GM18502 (cell line): ENCODE results near the gene TEX30.
"Not testable (repeated sequence)": the region's sequence is repeated elsewhere in the genome, so short reads cannot be mapped to it uniquely, and the experiment has no call there.

ENCODE experiments used
- ATAC-seq: cut with Tn5 transposase; IDR thresholded peaks from one replicate; pipeline ENCODE4 v1.9.1; 2021; ENCODE audit warnings: mild to moderate bottlenecking; ENCODE audit not compliant: unreplicated experiment, poor library complexity

The TEX30 gene

DNA sequence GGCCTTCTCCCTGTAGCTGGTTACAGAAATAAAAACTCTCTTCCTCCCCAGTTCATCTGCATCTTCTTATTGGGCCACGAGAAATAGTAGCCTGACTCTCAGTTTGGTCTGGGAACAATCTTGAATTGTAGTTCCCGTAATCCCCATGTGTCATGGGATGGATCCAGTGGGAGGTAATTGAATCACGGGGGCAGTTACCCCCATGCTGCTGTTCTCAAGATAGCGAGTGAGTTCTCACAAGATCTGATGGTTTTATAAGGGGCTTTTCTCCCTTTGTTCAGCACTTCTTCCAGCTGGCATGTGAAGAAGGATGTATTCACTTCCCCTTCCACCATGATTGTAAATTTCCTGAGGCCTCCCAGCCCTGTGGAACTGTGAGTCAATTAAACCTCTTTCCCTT is 7.1 kb upstream of the TEX30 start:
- not testable (repeated sequence) for ATAC-seq

DNA sequence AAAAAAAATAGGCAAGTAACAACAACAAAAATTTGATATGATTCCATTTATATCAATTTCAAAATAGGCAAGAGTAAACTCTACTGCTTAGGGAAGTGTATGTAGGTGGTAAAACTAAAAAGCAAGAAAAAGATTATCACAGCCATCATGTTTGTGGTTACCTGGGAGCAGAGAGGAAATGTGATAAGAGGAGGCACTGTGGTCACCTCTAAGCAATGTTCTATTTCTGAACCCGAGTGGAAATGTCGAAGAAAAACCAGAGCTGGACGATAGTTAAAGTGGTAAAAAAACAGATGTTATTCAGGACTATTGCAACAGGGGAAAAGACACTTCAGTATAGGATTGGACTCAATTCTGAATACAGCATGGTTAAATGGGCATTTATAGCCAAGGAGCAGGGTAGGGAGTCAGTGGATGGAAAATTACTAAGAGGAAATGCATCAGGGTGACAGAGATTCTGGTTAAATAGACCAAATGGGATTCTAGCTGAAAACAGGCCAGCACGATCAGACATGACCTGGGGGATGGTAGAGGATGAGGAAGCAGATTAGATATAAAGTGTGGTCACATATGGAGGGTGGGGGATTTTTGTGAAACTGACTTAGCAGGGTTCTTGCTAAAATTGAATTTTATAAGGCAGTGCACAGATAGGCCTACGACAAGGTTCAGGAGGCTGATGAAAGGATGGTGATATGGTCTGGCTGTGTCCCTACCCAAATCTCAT is 6.0 kb upstream of the TEX30 start:
- ATAC-seq = peak; percentile 75

DNA sequence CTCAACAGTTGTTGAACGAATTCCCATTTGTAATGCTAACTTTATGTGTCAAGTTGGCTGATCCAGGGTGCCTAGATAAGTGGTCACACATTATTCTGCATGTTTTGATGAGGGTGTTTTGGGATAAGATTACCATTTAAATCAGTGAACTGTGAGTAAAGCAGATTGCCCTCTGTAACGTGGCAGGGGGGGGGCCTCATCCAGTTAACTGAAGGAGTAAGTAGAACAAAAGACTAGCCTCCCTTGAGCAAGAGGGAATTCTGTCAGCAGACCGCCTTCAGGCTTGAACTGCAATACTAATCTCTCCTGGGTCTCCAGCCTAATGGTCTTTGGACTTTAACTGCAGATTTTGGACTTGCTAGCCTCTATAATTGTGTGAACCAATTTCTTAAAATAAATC is 4.2 kb upstream of the TEX30 start:
- no peak for ATAC-seq

DNA sequence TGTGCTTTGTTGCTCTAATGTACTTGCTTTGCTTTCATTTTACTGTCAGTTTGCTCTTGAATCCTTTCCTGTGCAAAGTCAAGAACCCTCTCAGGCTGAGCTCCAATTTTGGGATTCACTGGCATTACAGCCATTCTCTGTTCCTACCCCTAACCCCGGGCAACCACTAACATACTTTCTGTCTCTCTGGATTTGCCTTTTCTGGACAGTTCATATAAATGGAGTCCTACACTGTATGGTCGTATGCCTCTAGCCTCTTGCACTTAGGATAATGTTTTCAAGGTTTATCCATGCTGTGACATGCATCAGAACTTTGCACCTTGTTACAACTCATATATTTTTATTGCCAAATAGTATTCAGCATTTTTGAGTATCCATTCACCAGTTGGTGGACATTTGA is 2.7 kb upstream of the TEX30 start:
- no peak for ATAC-seq

DNA sequence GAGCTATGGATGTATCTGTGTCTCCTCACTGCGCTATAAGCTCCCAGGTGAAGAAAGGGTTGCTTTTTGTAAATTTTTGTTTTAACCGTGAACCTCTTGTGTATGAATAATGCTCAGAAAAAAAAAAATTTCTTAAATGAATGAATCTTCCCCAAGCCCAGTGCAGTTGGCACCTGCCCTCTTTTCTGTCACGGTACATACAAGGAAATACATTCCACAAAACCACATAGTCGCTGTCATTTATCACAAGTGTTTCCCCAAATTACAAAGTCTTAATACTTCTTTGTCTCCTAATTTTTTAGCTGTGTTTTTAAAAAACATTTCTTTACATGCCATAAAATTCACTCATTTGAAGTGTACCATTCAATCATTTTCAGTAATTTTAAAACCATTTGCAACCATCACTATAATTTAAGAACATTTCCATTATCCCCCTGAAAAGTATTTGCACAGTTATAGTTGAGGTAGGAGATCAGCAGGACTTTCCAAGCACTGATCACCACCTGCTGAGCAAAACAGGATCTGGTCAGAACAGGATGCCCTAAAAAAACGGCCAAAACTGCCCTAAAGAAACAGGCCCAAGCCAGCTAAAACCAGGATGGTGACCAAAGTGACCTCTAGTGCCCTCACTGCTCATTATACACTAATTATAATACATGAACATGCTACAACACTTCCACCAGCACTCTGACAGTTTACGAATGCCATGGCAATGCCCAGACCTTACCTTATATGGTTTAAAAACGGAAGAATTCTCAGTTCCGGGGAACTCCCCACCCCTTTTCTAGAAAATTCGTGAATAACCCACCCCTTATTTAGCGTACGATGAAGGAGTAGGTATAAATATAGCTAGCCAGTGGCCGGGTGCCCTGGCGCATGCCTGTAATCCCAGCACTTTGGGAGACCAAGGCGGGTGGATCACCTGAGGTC is 1.3 kb upstream of the TEX30 start:
- ATAC-seq = no peak

DNA sequence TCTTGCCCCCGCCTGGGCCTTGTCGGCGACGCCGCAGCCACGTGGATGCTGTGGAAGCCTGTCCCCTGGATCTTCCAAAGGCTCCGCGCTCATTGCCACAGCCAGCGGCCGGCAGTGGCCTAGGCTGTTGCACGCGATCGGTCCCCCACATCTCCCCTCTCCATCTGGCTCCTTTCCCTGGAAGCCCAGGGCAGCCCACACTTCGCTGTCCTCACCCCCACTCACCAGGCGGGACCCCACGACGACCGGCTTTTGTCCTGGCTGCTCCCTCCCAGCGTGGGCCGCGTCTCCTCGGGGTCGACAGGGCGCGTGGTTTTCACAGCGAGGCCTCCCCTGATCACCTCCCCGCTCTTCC is 605 bp upstream of the TEX30 start:
- no peak for ATAC-seq

DNA sequence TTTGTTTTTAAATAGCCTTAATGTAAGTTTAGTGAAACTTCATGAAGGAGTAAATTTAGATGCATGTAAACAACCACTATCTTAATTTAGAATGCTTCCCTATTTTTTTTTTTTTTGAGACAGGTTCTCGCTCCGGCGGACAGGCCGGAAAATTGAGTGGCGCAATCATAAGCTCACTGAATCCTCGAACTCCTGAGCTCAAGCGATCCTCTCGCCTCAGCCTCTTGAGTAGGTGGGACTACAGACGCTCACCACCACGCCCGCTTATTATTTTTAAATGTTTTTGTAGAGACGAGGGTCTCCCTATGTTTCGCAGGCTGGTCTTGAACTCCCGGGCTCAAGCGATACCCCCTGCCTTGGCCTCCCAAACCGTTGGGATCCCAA is 1.6 kb downstream of the TEX30 start:
- no peak for ATAC-seq

DNA sequence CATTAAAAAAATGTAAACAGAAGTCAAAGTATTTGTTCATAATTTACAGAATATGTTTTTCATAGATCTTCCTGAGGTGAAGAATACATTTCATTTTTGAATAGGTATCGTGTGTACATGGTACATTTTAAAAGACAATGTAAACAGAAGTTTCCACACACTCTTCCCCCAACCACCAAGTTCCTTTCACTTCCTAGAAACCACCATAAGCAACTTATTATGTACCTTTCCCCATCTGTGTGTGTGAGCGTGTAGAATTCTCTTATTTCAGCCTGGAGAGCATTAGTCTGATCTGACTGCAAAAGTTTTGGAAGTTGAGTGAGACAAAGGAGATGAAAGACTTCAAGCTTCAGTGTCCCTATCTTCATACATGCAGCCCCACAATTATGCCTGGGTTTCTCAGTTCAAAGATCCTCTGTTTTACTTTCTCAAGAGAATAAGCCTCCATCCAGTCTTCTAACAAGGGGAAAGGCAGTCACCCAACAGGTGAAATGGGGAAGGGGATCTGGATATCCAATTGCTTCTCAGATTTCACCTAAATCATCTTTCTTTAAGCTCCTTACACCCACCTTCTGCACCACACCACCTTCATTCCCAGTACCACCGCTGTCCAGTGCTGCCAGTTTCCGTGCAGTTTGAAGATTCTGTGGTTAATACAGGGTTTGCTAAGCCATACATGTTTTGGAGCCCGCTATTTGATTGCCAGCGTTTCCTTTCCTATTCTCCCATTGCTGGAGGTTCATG is 2.1 kb downstream of the TEX30 start:
- ATAC-seq = no peak

DNA sequence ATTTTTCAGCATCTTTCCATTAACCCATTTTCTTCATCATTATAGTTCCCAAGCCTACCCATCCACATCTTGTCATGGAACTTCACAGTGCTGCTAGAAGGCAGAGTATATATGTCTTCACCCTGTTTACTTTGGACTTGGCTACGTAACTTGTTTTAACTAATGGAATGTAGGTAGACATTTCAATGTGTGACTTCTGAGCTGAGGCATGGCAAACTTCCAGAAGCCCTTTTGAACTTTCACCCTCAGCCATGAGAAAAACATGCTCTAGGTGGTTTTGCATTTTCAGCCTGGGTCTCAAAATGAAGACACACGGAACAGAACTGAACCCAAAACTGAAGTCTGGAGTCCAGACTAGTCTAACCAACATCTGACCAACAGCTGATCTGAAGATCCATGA is 3.2 kb downstream of the TEX30 start:
- no peak for ATAC-seq

DNA sequence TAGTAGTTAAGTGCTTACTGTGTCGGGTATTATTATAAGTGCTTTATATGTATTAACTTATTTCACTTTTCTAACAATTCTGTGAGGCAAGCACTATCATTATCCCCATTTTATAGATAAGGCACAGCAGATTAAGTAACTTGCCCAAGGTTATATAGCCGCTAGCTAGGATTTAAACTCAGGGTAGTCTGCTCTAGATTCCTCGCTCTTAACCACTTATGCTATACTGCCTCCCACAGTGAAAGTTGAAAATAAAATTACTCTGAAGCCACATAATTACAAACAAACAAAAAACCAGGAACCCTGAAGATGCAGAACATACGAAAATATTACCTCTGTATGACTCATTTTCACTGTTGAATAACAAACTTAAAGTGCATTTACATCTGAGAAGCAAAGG is 3.9 kb downstream of the TEX30 start:
- ATAC-seq = no peak

DNA sequence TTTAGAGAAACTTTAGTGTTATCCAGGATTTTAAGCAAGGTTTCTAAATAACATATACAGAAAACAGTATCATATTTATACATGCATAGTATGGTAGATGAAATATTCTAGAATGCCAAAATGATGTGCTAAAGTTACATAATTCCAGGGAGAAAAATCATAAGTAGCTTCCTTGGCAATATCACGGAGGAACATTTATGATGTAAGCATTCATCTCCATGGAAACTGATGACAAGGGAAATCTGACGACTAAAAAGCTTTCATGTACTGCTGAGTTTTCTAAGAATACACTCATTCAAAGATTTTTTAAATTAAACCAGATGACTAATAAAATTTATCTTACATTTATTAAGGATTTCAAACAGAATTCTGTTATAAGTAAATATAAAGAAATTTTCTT is 4.7 kb downstream of the TEX30 start:
- ATAC-seq = no peak

DNA sequence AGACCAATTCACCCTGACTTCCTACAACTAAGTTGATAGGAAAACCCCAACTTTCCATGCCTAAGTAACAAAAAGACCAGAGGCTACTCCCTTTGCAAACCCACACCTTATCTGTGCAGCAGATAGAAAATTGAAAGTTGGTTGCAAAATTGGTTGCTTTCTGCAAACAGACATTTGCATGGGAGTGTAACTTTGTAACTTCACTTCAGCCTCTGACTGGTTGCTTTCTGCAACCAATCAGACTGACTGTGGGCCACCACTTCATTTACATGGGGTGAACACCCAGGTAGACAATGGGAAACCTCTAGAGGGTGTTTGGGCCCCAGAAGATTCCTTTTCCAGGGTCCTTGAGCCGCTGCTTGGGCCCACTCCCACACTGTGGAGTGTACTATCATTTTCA is 9.8 kb downstream of the TEX30 start:
- peak; percentile 48 for ATAC-seq

DNA sequence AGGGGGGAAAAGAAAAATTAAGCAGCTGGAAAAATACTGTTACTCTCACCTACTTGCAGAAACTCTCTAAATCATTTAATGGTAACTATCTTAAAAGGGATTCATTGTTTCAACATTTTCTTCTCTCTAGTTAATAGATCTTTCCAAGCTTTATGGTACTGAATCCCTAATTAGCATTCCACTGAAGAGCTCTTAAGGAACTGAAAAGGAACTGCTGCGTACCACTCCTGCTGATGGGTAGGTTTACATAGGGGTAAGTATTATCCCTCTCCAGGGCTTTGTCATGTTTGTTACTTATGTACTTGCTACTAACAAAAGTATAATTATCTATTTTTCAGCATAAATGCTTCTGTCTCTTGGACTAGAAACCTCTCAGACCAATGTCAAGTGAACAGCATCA is 12.5 kb downstream of the TEX30 start:
- no peak for ATAC-seq

DNA sequence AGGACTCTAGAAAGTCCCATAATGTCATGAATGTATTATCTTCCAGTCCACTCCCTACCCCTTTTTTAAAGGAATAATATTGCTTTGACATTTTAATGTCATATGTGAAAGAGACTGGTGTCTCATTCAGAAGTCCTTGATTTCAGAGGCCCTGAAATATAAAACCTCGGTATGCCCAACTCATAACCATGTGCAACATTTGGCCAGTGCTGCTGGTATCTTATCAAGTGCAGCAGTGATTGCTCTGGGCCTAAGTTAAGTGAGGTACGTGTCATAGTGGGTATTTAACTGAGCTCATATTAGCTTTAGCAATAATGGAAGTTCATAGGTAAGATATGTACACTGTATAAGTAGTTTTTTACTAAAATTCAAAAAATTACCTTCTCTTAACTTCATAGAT is 14.7 kb downstream of the TEX30 start:
- ATAC-seq = no peak

DNA sequence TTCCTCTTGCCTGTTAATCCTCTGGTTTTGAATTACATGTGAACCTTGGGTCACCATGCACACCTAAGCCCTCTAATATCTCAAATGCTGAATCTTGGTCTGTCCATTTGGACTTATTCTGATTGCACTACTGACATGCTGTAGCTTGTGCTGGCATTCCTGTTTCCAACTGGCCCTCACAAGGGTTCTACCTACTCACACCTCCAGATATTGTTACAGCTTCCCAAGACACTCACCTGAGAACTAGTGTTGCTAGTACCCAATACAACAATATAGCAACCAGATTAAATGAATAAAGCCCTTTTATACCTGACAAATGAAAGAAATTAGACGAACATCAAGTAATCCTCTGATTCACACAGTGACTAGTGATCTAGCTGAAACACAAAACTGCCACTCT is 16.6 kb downstream of the TEX30 start:
- ATAC-seq = no peak

DNA sequence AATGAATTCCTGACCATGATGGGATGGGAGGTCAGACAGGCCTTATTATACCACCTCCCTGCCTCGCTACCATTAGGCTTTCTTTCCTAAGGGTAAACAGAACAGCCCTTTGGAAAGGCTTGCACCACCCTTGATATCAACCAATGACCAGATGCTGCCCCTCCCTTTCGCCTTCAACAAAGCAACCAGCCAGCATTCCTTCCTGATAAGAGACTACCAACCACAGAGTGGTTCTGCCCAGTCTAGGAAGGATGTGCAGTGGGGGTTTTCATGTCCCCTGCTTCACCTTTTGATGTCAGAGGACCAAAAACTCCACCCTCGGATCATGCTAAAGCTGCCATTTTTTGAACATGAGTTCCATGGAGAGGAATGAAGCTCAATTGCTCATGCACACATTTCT is 21.7 kb downstream of the TEX30 start:
- no peak for ATAC-seq

DNA sequence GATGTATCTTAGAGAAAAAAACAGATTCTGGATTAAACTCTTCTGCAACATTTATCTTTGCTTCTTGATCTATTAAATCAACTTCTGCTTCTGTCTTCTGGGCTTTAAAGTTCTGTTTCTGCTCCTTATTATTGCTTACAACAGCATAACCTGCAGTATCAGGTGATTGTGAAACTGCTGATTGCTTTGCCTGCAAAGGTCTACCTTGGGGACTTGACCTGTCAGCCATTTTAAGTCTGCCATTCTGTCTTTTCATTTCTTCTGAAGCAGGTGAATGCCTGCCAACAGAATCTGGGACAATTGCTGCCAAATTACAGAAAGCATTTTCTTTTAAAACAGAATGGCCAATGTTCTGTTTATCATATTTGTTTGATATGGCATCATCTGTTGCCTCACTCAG is 31.1 kb downstream of the TEX30 start:
- ATAC-seq = no peak

DNA sequence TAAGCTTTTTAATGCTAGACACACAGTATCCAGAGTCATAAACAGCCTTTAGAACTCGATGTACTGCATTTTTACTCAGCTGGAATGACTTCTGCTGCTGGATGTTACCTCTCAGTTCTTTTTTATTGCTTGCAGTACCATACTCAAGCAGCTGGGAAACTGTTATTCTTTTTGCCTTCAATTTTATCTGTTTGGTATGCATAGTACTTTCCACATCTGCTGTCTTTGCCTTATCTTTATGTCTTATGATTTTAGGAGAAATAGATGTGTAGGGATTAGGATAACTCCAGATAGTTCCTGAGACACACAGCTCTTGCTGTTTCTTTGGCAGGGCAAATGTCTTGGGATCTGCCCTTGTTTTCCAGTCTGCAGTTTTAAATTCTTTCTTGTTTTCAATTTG is 31.5 kb downstream of the TEX30 start:
- no peak for ATAC-seq

DNA sequence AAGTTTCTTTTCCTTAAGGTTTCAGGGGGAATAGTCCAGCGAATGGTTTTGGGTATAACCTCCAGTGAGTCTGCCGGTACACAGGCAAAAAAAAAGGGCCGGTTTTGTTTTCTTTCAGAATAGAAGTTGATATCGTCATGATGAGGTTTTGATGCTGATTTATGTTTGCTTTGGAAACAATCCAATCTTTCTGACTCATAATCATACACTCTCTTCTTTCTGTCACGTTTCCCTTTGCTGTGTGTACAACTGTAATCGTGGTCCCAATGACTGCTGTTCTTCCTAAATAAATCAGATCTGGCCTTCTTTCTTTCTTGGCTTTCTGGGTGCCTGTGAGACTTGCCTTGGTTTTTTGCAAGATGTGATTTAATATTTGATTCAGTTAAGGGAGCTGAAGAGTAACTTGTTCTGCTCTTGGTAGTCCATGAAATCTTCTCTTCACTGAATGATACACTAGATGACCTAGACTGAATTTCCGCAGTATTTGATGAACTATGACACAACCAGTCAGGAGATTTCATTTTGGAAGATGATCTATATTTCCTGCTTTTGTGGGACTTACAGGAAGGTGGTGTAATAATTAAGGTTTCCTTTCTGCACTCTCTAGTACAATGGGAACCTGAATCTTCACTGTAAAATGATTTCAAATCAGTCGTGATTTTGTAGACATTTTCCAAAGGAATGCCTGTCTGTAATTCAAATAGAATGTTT is 43.9 kb downstream of the TEX30 start:
- ATAC-seq = no peak

DNA sequence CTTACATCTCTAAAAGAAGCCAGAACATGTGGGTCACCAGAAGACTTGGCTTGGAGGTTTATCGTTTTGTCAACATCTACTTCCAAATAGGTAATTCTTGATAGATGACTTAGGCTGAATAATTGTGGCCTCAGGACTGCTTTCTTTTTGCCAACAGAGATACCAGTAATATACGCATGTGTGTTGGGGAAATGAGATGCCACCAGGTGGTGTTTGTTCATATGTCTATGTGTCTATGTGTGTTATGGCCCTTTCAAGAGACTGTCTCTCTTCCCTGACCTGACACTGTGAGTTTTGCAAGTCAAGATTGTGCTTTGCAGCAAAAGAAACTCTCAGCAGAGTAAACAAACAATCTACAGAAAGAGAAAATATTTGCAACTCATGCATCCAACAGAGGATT is 47.2 kb downstream of the TEX30 start:
- ATAC-seq = no peak

DNA sequence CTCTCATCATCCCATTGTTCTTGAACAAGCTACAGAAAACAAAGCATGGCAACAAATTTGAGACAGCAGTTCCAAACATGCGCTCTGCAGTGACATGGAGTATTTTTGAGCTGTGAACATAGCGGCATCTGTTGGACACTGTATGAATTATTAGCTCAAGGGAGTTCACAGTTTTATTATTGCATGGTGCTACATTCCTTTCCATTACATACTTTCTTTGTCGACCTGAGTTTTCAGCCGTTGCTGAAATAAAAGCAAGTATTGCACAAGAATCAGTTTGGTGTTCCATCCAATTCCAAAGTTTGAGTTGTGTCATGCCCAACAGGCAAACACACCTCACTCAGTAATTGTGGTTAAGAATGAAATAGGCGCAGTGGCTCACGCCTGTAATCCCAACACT is 48.7 kb downstream of the TEX30 start:
- peak; percentile 61 for ATAC-seq
